ENCODE measurements around the gene MIPEP. TPM values are rescaled to one million over a fixed set of nuclear protein-coding genes. Genes with fewer than 3 reads are reported as not detected.

MIPEP gene
- total RNA-seq, 1 experiment from 2014 or later: 24.7 TPM

DNA sequence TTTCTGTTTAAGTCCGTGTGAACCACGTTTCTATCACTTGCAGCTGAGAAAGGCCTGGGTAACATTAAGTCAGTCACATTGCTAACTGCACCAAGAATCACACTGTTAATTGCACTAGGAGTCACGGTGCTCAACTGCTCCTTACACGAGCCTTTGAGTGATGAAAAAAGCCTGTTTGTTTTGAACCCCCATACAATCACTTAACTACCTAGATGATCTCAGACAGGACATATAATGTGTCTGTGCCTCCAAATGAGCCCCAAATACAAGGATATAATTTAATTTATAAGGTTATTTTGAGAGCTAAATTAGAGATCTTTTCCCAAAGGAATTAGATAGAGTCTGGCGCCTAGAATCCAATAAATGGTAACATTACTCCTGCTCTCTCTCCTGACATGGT lies 84.1 kb downstream of the MIPEP start:
- CTCF ChIA-PET: interaction anchor here (1.2 kb wide), 1 partner anchor 53 kb away, joined by 3 read pairs; no protein-coding TSS in a partner anchor
- BruUV-seq (replicated peaks): no TSS peak
- Mint-ChIP-seq H3K4me3 (ENCODE audit: unreplicated experiment) (no peak overlapping the region), H3K4me1 (ENCODE audit: insufficient read depth, unreplicated experiment) (no peaks in the 10 kb centered on the region), H3K9me3 (ENCODE audit: unreplicated experiment) (no peaks in the 10 kb centered on the region), H3K27me3 (ENCODE audit: insufficient read depth, unreplicated experiment) (no peaks in the 10 kb centered on the region), H3K36me3 (ENCODE audit: insufficient read depth, unreplicated experiment) (peaks cover 19% of the 10 kb centered on the region), H3K27ac (ENCODE audit: low read depth, unreplicated experiment) (no peak overlapping the region)
- POLR2A ChIA-PET: no interaction called here
- DNase-seq (ENCODE audit: unreplicated experiment): no peak
- intact Hi-C loops (cut with micrococcal nuclease): no loop called here
- TF ChIP-seq, protein P1, sequence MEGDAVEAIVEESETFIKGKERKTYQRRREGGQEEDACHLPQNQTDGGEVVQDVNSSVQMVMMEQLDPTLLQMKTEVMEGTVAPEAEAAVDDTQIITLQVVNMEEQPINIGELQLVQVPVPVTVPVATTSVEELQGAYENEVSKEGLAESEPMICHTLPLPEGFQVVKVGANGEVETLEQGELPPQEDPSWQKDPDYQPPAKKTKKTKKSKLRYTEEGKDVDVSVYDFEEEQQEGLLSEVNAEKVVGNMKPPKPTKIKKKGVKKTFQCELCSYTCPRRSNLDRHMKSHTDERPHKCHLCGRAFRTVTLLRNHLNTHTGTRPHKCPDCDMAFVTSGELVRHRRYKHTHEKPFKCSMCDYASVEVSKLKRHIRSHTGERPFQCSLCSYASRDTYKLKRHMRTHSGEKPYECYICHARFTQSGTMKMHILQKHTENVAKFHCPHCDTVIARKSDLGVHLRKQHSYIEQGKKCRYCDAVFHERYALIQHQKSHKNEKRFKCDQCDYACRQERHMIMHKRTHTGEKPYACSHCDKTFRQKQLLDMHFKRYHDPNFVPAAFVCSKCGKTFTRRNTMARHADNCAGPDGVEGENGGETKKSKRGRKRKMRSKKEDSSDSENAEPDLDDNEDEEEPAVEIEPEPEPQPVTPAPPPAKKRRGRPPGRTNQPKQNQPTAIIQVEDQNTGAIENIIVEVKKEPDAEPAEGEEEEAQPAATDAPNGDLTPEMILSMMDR (IDR thresholded peaks at IDR 0.05; ENCODE audit: unreplicated experiment): no peak

DNA sequence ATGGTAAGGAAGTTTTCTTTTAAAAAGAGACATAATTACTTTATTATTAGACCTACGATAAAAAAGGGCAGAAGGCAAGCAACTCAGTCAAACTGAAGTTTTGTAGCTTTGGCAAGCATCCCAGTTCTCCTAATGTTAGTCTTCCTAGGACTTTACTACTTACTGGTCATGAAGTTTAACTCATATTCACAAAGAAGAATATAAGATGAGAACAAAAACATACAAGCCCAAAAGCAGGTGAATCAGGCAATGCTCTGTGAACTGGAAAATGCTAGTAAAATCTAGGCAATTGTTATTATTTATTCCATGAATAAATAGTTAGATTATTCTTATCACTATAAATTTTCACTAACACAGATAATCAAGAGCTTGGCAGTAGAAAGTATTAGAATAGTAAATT lies 85.0 kb downstream of the MIPEP start:
- CTCF ChIA-PET: interaction anchor here (0.6 kb wide), 2 partner anchors 47 to 690 kb away, joined by 3 read pairs; no protein-coding TSS in a partner anchor
- POLR2A ChIA-PET: no interaction called here
- intact Hi-C loops (cut with micrococcal nuclease): no loop called here
- Mint-ChIP-seq H3K27me3 (ENCODE audit: insufficient read depth, unreplicated experiment) (no peaks in the 10 kb centered on the region), H3K4me3 (ENCODE audit: unreplicated experiment) (no peak overlapping the region), H3K4me1 (ENCODE audit: insufficient read depth, unreplicated experiment) (no peaks in the 10 kb centered on the region), H3K9me3 (ENCODE audit: unreplicated experiment) (no peaks in the 10 kb centered on the region), H3K36me3 (ENCODE audit: insufficient read depth, unreplicated experiment) (peaks cover 21% of the 10 kb centered on the region), H3K27ac (ENCODE audit: low read depth, unreplicated experiment) (no peak overlapping the region)
- TF ChIP-seq, protein P1 (IDR thresholded peaks at IDR 0.05; ENCODE audit: unreplicated experiment): no peak
- BruUV-seq (replicated peaks): no TSS peak
- no peak for DNase-seq (ENCODE audit: unreplicated experiment)

- TF ChIP-seq, protein P1 (IDR thresholded peaks at IDR 0.05; ENCODE audit: unreplicated experiment): no peak
- intact Hi-C loops (cut with micrococcal nuclease): no loop called here
- Mint-ChIP-seq H3K27me3 (ENCODE audit: insufficient read depth, unreplicated experiment) (no peaks in the 10 kb centered on the region), H3K9me3 (ENCODE audit: unreplicated experiment) (no peaks in the 10 kb centered on the region), H3K4me3 (ENCODE audit: unreplicated experiment) (no peak overlapping the region), H3K4me1 (ENCODE audit: insufficient read depth, unreplicated experiment) (no peaks in the 10 kb centered on the region), H3K36me3 (ENCODE audit: insufficient read depth, unreplicated experiment) (peaks cover 20% of the 10 kb centered on the region), H3K27ac (ENCODE audit: low read depth, unreplicated experiment) (no peak overlapping the region)
- POLR2A ChIA-PET: no interaction called here
- BruUV-seq (replicated peaks): no TSS peak
- DNase-seq (ENCODE audit: unreplicated experiment): no peak
- CTCF ChIA-PET: interaction anchor here (0.7 kb wide), 1 partner anchor 467 kb away, joined by 3 read pairs; no protein-coding TSS in a partner anchor
Observed at GRCh38 chr13:23801141-23801540, 88.1 kb downstream of the MIPEP start.

DNA sequence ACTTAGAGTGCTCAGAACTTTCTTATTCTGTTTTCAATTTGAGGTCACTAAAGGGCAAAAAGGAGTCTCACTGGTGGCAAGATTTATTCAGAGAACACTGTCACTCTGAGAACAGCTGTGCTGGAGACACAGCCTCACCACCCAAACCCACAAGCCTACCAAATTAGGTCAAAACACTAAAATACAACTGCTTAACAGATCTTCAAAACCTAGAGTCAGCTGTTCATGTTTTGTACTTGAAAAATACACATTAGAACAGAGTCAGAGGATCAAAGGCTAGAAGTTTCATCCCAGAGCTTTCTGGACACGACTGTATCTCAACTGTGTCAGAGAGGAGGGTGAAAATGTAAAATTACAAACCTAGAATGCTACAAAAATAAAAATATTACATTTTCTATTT lies 89.3 kb downstream of the MIPEP start:
- Mint-ChIP-seq H3K36me3 (ENCODE audit: insufficient read depth, unreplicated experiment) (peaks cover 20% of the 10 kb centered on the region), H3K9me3 (ENCODE audit: unreplicated experiment) (no peaks in the 10 kb centered on the region), H3K27ac (ENCODE audit: low read depth, unreplicated experiment) (no peak overlapping the region), H3K4me3 (ENCODE audit: unreplicated experiment) (no peak overlapping the region), H3K27me3 (ENCODE audit: insufficient read depth, unreplicated experiment) (no peaks in the 10 kb centered on the region), H3K4me1 (ENCODE audit: insufficient read depth, unreplicated experiment) (no peaks in the 10 kb centered on the region)
- no peak for DNase-seq (ENCODE audit: unreplicated experiment)
- intact Hi-C loops (cut with micrococcal nuclease): no loop called here
- no TSS peak for BruUV-seq (replicated peaks)
- ChIA-PET POLR2A (no interaction called here), CTCF (no interaction called here)
- TF ChIP-seq, protein P1 (IDR thresholded peaks at IDR 0.05; ENCODE audit: unreplicated experiment): no peak
